ENCODE measurements around the gene RAD51B.
"Not testable (repeated sequence)": the region's sequence is repeated elsewhere in the genome, so short reads cannot be mapped to it uniquely, and the experiment has no call there.

RAD51B gene

GRCh38 chr14:68099495-68100045 is 280.0 kb downstream of the RAD51B start:
- Histone ChIP-seq H3K4me3 (replicated peaks; ENCODE audit: low read depth, low read length) (no peak overlapping the region), H3K27me3 (replicated peaks; ENCODE audit: control insufficient read depth, insufficient read depth, low read length) (no peaks in the 10 kb centered on the region), H3K36me3 (ENCODE audit: control insufficient read depth, insufficient read depth, low read length) (no peaks in the 10 kb centered on the region)
- DNase-seq (ENCODE audit: extremely low read depth, insufficient read length): no peak
- TF ChIP-seq CTCF (IDR thresholded peaks at IDR 0.05; ENCODE audit: insufficient read depth, low read length, poor library complexity, severe bottlenecking): no peak

GRCh38 chr14:68101715-68102301 is 282.2 kb downstream of the RAD51B start:
- not testable (repeated sequence) for H3K4me3 ChIP-seq (replicated peaks; ENCODE audit: low read depth, low read length); DNase-seq (ENCODE audit: extremely low read depth, insufficient read length); H3K36me3 ChIP-seq (ENCODE audit: control insufficient read depth, insufficient read depth, low read length); H3K27me3 ChIP-seq (replicated peaks; ENCODE audit: control insufficient read depth, insufficient read depth, low read length)

GRCh38 chr14:68103853-68104252 is 284.3 kb downstream of the RAD51B start:
- Histone ChIP-seq H3K4me3 (replicated peaks; ENCODE audit: low read depth, low read length) (no peak overlapping the region), H3K27me3 (replicated peaks; ENCODE audit: control insufficient read depth, insufficient read depth, low read length) (no peaks in the 10 kb centered on the region), H3K36me3 (ENCODE audit: control insufficient read depth, insufficient read depth, low read length) (no peaks in the 10 kb centered on the region)
- no peak for DNase-seq (ENCODE audit: extremely low read depth, insufficient read length)
- TF ChIP-seq CTCF (IDR thresholded peaks at IDR 0.05; ENCODE audit: insufficient read depth, low read length, poor library complexity, severe bottlenecking): no peak

- Histone ChIP-seq H3K27me3 (replicated peaks; ENCODE audit: control insufficient read depth, insufficient read depth, low read length) (no peaks in the 10 kb centered on the region), H3K36me3 (ENCODE audit: control insufficient read depth, insufficient read depth, low read length) (no peaks in the 10 kb centered on the region), H3K4me3 (replicated peaks; ENCODE audit: low read depth, low read length) (no peak overlapping the region)
- no peak for DNase-seq (ENCODE audit: extremely low read depth, insufficient read length)
- no peak for TF ChIP-seq CTCF (IDR thresholded peaks at IDR 0.05; ENCODE audit: insufficient read depth, low read length, poor library complexity, severe bottlenecking)
Observed at GRCh38 chr14:68104518-68104917, 284.9 kb downstream of the RAD51B start.

GRCh38 chr14:68105816-68106215 is 286.2 kb downstream of the RAD51B start:
- Histone ChIP-seq H3K4me3 (replicated peaks; ENCODE audit: low read depth, low read length) (no peak overlapping the region), H3K36me3 (ENCODE audit: control insufficient read depth, insufficient read depth, low read length) (no peaks in the 10 kb centered on the region), H3K27me3 (replicated peaks; ENCODE audit: control insufficient read depth, insufficient read depth, low read length) (no peaks in the 10 kb centered on the region)
- TF ChIP-seq CTCF (IDR thresholded peaks at IDR 0.05; ENCODE audit: insufficient read depth, low read length, poor library complexity, severe bottlenecking): no peak
- DNase-seq (ENCODE audit: extremely low read depth, insufficient read length): no peak

GRCh38 chr14:68106456-68106855 is 286.9 kb downstream of the RAD51B start:
- no peak for DNase-seq (ENCODE audit: extremely low read depth, insufficient read length)
- Histone ChIP-seq H3K36me3 (ENCODE audit: control insufficient read depth, insufficient read depth, low read length) (no peaks in the 10 kb centered on the region), H3K27me3 (replicated peaks; ENCODE audit: control insufficient read depth, insufficient read depth, low read length) (no peaks in the 10 kb centered on the region), H3K4me3 (replicated peaks; ENCODE audit: low read depth, low read length) (no peak overlapping the region)
- no peak for TF ChIP-seq CTCF (IDR thresholded peaks at IDR 0.05; ENCODE audit: insufficient read depth, low read length, poor library complexity, severe bottlenecking)
